Adrenal gland (tissue), 12 donors: ENCODE data around the gene CACNA1C. TPM values are rescaled to one million over a fixed set of nuclear protein-coding genes. Genes with fewer than 3 reads are reported as not detected.

ENCODE experiments used
- DNase-seq, 7 donors: peaks; one replicate each; pipeline ENCODE4 v3.0.0-alpha.2; 2019 to 2020
- H3K27ac ChIP-seq, 5 donors: fragments of 200-600 bp; sonication (generic) in 4 of 5; 1 replicate in 3 of 5; 2 replicates in 2 of 5; pipeline versions ENCODE4 v1.5.1 to v1.8.0; 2016 to 2020; ENCODE audit warnings: mild to moderate bottlenecking in 1 of 5
- H3K27me3 ChIP-seq: fragments of 200-600 bp; 2 replicates; pipeline ENCODE4 v1.8.0; 2021
- H3K36me3 ChIP-seq, 2 donors: fragments of 200-600 bp; replicated peaks in 1 of 2; 1 replicate in 1 of 2; 2 replicates in 1 of 2; pipeline versions ENCODE4 v1.5.1 to v1.8.0; 2018 to 2022
- H3K4me1 ChIP-seq, 2 donors: fragments of 200-600 bp; replicated peaks in 1 of 2; 1 replicate in 1 of 2; 2 replicates in 1 of 2; pipeline versions ENCODE4 v1.5.1 to v1.8.0; 2018 to 2021
- H3K4me3 ChIP-seq, 4 donors: fragments of 200-600 bp; sonication (generic) in 3 of 4; one replicate each; pipeline ENCODE4 v1.5.1; 2016 to 2018
- H3K9me3 ChIP-seq, 3 donors: fragments of 200-600 bp; sonication (generic) in 1 of 3; replicated peaks in 1 of 3; 1 replicate in 2 of 3; 2 replicates in 1 of 3; pipeline versions ENCODE4 v1.5.1 to v1.8.0; 2016 to 2021
- POLR2A ChIP-seq, 2 donors: fragments of 450-650 bp; IDR thresholded peaks; one replicate each; pipeline ENCODE4 v1.6.1; 2017; ENCODE audit warnings: antibody characterized with exemption in 2 of 2, mild to moderate bottlenecking in 2 of 2, moderate library complexity in 1 of 2
- WGBS, 4 donors: extraction: QIAGEN DNeasy Blood & Tissue Kit in 2 of 4; methylation state at CpG; one replicate each; pipeline versions ENCODE4 v1.1.5 to v1.1.7; 2013 to 2017; 5-methylcytosine and 5-hydroxymethylcytosine counted together
- intact Hi-C, 2 donors: fragments of 100-400 bp; cut with DNase I; formaldehyde crosslinking; loops; one replicate each; pipeline versions ENCODE4 v1.14.1 to v1.15.0; 2022 to 2023
- polyA plus RNA-seq, 3 donors: library from polyadenylated mRNA; stranded (reverse); fragments of 200-250 nt in 2 of 3; fragments of 350-450 nt in 1 of 3; fragmentation: Illumina TruSeq in 1 of 3; extraction: RNeasy Lipid Tissue Mini Kit (QIAGEN cat#74804) in 1 of 3; gene quantifications; one replicate each; pipeline ENCODE4 v1.2.3, GENCODE V29; 2013 to 2014
- total RNA-seq, 9 donors: library from RNA; depleted of rRNA in 4 of 9; stranded (reverse); fragments of >200 nt in 4 of 9; fragments of 120-200 nt in 1 of 9; fragmentation: NEBNext Ultra II Directional in 1 of 9; extraction: Animal tissue kit (Norgen Biotek cat#: 25700) in 1 of 9; gene quantifications; one replicate each; pipeline versions ENCODE4 v1.1.0 to v1.2.4, GENCODE V29; 2013 to 2023
- TF ChIP-seq, protein P1 (sequence below), 6 experiments: fragments of 450-650 bp in 4 of 6; fragments of 200-600 bp in 2 of 6; sonication (generic) in 1 of 6; IDR thresholded peaks; 1 replicate in 5 of 6; 2 replicates in 1 of 6; pipeline versions ENCODE4 v1.5.1 to v1.8.0; 2016 to 2021; ENCODE audit warnings: antibody characterized with exemption in 6 of 6, mild to moderate bottlenecking in 2 of 6, moderate library complexity in 1 of 6
- donor health status: healthy with polysubstance abuse.
- donor health status: Bipolar disorder and iron deficiency.
- donor health status: DM: yes; HTN: yes; CAD: no.
- donor health status: DM: no; HTN: no; CAD: no.
- donor health status: DM: no; HTN: no; CAD: no.
- donor health status: DM: yes; HTN: yes; CAD: no.

CACNA1C gene
- total and polyA plus RNA-seq, 12 donors = 1.4 to 5.8 (median 3.5) TPM

GRCh38 chr12:2152134-2152533 lies 99.3 kb downstream of the CACNA1C start:
- no peak overlapping the region for H3K4me3 ChIP-seq
- no peaks in the 10 kb centered on the region for H3K36me3 ChIP-seq
- intact Hi-C loops = no loop called here
- TF ChIP-seq POLR2A (IDR thresholded peaks at IDR 0.05) = no peak
- TF ChIP-seq, protein P1, sequence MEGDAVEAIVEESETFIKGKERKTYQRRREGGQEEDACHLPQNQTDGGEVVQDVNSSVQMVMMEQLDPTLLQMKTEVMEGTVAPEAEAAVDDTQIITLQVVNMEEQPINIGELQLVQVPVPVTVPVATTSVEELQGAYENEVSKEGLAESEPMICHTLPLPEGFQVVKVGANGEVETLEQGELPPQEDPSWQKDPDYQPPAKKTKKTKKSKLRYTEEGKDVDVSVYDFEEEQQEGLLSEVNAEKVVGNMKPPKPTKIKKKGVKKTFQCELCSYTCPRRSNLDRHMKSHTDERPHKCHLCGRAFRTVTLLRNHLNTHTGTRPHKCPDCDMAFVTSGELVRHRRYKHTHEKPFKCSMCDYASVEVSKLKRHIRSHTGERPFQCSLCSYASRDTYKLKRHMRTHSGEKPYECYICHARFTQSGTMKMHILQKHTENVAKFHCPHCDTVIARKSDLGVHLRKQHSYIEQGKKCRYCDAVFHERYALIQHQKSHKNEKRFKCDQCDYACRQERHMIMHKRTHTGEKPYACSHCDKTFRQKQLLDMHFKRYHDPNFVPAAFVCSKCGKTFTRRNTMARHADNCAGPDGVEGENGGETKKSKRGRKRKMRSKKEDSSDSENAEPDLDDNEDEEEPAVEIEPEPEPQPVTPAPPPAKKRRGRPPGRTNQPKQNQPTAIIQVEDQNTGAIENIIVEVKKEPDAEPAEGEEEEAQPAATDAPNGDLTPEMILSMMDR (IDR thresholded peaks at IDR 0.05) = no peak
- no peak for DNase-seq
- H3K4me1 ChIP-seq = peaks cover 0 to 4% of the 10 kb centered on the region in 2 donors
- no peak overlapping the region for H3K27ac ChIP-seq
- 73 to 86% (median 84%) methylated on average over 3 to 5 of the region's 5 CpGs for WGBS, 4 donors
- H3K9me3 ChIP-seq = no peaks in the 10 kb centered on the region
- no peaks in the 10 kb centered on the region for H3K27me3 ChIP-seq

GRCh38 chr12:2154050-2154449 lies 101.3 kb downstream of the CACNA1C start:
- Histone ChIP-seq H3K9me3 (no peaks in the 10 kb centered on the region), H3K36me3 (no peaks in the 10 kb centered on the region), H3K27ac (peak overlapping the region in 2 of 5 donors; percentile 12 to 28), H3K4me3 (no peak overlapping the region), H3K4me1 (peaks cover 0 to 4% of the 10 kb centered on the region in 2 donors), H3K27me3 (no peaks in the 10 kb centered on the region)
- TF ChIP-seq, protein P1 (IDR thresholded peaks at IDR 0.05) = no peak
- no peak for TF ChIP-seq POLR2A (IDR thresholded peaks at IDR 0.05)
- 46 to 59% (median 54%) methylated on average over 9 of the region's 9 CpGs for WGBS, 4 donors
- intact Hi-C loops = no loop called here
- DNase-seq = no peak

DNA sequence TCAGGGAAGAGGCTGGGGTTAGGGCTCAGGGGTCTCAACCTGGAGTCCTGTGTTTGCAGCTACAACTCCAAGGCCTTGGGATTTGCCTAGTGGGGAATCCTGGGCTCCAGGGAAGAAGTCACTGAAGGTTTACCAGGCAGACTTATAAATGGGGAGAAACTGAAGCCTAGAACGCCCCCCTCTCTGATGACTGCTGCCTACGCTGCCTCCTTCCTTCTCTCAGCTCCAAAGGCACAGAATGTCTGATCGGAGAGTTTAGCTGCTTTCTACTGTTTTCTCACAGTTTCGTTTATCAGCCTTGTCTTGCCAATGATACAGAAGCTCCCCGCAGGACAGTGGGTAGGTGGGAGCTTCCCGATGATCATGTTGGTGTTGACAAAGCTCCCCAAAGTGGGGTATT lies 101.7 kb downstream of the CACNA1C start:
- no peaks in the 10 kb centered on the region for H3K36me3 ChIP-seq
- peak overlapping the region in 2 of 5 donors; percentile 12 to 28 for H3K27ac ChIP-seq
- H3K4me1 ChIP-seq = peaks cover 0 to 4% of the 10 kb centered on the region in 2 donors
- H3K4me3 ChIP-seq = no peak overlapping the region
- intact Hi-C loops = no loop called here
- TF ChIP-seq POLR2A (IDR thresholded peaks at IDR 0.05) = no peak
- TF ChIP-seq, protein P1 (IDR thresholded peaks at IDR 0.05) = no peak
- H3K9me3 ChIP-seq = no peaks in the 10 kb centered on the region
- no peaks in the 10 kb centered on the region for H3K27me3 ChIP-seq
- 82 to 91% (median 86%) methylated on average over 6 of the region's 6 CpGs for WGBS, 4 donors
- DNase-seq = no peak

DNA sequence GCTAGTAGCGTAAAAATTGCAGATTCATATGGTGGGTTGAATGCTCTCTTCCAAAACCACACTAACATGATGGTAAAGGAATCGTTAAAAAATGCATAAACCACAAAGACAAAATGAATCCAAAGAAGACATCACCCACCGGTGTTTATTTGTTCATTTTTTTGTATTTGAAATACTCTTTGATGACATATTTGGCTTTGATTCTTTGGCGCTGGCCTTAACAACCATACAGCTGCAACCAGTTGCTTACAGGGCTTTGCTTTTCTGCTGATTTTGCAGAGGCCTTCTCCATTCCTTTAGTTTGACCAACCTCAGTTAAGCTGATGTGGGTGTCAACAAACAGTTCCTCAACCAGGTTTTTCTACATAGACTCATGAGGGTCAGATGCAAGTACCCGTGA lies 103.5 kb downstream of the CACNA1C start:
- H3K4me3 ChIP-seq = no peak overlapping the region
- intact Hi-C loops = no loop called here
- H3K9me3 ChIP-seq = no peaks in the 10 kb centered on the region
- H3K27me3 ChIP-seq = no peaks in the 10 kb centered on the region
- H3K36me3 ChIP-seq = no peaks in the 10 kb centered on the region
- no peak for DNase-seq
- TF ChIP-seq, protein P1 (IDR thresholded peaks at IDR 0.05) = no peak
- TF ChIP-seq POLR2A (IDR thresholded peaks at IDR 0.05) = no peak
- 85 to 92% (median 89%) methylated on average over 5 of the region's 5 CpGs for WGBS, 4 donors
- H3K4me1 ChIP-seq = peaks cover 0 to 8% of the 10 kb centered on the region in 2 donors
- no peak overlapping the region for H3K27ac ChIP-seq
